HEK293 (cell line): ENCODE measurements around the gene KSR1.
"Not testable (repeated sequence)": the region's sequence is repeated elsewhere in the genome, so short reads cannot be mapped to it uniquely, and the experiment has no call there.

ENCODE experiments used
- CTCF ChIA-PET: fragments of 350-600 bp; formaldehyde crosslinking; extraction: SDS; loops from one replicate; lab custom pipeline; 2021; ENCODE audit warnings: antibody characterized with exemption; lab: Yijun Ruan, JAX
- POLR2A ChIA-PET: fragments of 300-600 bp; formaldehyde crosslinking; extraction: SDS; loops from one replicate; lab custom pipeline; 2020; ENCODE audit warnings: antibody characterized with exemption, inconsistent platforms; lab: Yijun Ruan, JAX
- H3K27ac ChIP-seq: fragments of 200-500 bp; sonication (Bioruptor generic); 2 replicates; pipeline ENCODE4 v1.5.1; 2014; ENCODE audit warnings: low read depth, low read length, control low read depth, inconsistent platforms; ENCODE audit errors: extremely low read depth
- H3K36me3 ChIP-seq, 2 experiments: fragments of 200-500 bp in 1 of 2; sonication (Bioruptor generic) in 1 of 2; 1 replicate in 1 of 2; 2 replicates in 1 of 2; pipeline ENCODE4 v1.5.1; 2014 to 2017; ENCODE audit warnings: inconsistent platforms in 2 of 2, low read length in 2 of 2; ENCODE audit not compliant: control insufficient read depth in 2 of 2, insufficient read depth in 1 of 2
- H3K4me1 ChIP-seq: fragments of 200-500 bp; sonication (Bioruptor generic); 2 replicates; pipeline ENCODE4 v1.5.1; 2014; ENCODE audit warnings: mild to moderate bottlenecking, low read length, inconsistent platforms; ENCODE audit not compliant: control insufficient read depth, insufficient read depth
- H3K4me3 ChIP-seq: 2 replicates; pipeline ENCODE4 v1.5.1; 2011; ENCODE audit warnings: low read depth, mild to moderate bottlenecking, control low read depth, low read length, moderate library complexity
- H3K9me3 ChIP-seq: fragments of 200-500 bp; sonication (Bioruptor generic); 2 replicates; pipeline ENCODE4 v1.5.1; 2014; ENCODE audit warnings: low read depth, low read length, inconsistent platforms; ENCODE audit not compliant: control insufficient read depth, insufficient read depth
- GLI2 ChIP-seq: fragments of 450-650 bp; formaldehyde crosslinking; IDR thresholded peaks from 2 replicates; pipeline ENCODE4; 2017; ENCODE audit warnings: missing biosample characterization, missing genetic modification characterization, low read depth, borderline replicate concordance
- KLF1 ChIP-seq: fragments of 450-650 bp; formaldehyde crosslinking; IDR thresholded peaks from 2 replicates; pipeline ENCODE4 v1.5.1; 2016; ENCODE audit warnings: missing biosample characterization, missing genetic modification characterization
- KLF7 ChIP-seq: fragments of 450-650 bp; formaldehyde crosslinking; IDR thresholded peaks from 2 replicates; pipeline ENCODE4 v1.5.1; 2016; ENCODE audit warnings: missing biosample characterization, missing genetic modification characterization, borderline replicate concordance
- ZFP41 ChIP-seq: fragments of 450-650 bp; formaldehyde crosslinking; IDR thresholded peaks from 2 replicates; pipeline ENCODE4 v1.5.1; 2016; ENCODE audit warnings: missing biosample characterization, missing genetic modification characterization, borderline replicate concordance
- ZNF202 ChIP-seq: fragments of 450-650 bp; formaldehyde crosslinking; IDR thresholded peaks from 2 replicates; pipeline ENCODE4 v1.5.1; 2016; ENCODE audit warnings: missing biosample characterization, missing genetic modification characterization, borderline replicate concordance
- ZNF221 ChIP-seq: fragments of 450-650 bp; formaldehyde crosslinking; IDR thresholded peaks from 2 replicates; pipeline ENCODE4 v1.5.1; 2017; ENCODE audit warnings: missing biosample characterization, missing genetic modification characterization, borderline replicate concordance
- ZNF239 ChIP-seq: fragments of 450-650 bp; formaldehyde crosslinking; IDR thresholded peaks from 2 replicates; pipeline ENCODE4 v1.5.1; 2016; ENCODE audit warnings: missing biosample characterization, missing genetic modification characterization
- ZNF302 ChIP-seq: fragments of 450-650 bp; formaldehyde crosslinking; IDR thresholded peaks from 2 replicates; pipeline ENCODE4 v1.5.1; 2016; ENCODE audit warnings: missing biosample characterization, missing genetic modification characterization, low read depth
- ZNF354C ChIP-seq: fragments of 450-650 bp; formaldehyde crosslinking; IDR thresholded peaks from 2 replicates; pipeline ENCODE4 v1.5.1; 2016; ENCODE audit warnings: missing biosample characterization, missing genetic modification characterization, low read depth, borderline replicate concordance
- ZNF366 ChIP-seq: fragments of 450-650 bp; formaldehyde crosslinking; conservative IDR thresholded peaks from 2 replicates; pipeline ENCODE4 v1.5.1; 2016; ENCODE audit warnings: missing biosample characterization, missing genetic modification characterization
- ZNF426 ChIP-seq: fragments of 450-650 bp; formaldehyde crosslinking; IDR thresholded peaks from 2 replicates; pipeline ENCODE4 v1.5.1; 2017; ENCODE audit warnings: missing biosample characterization, missing genetic modification characterization, mild to moderate bottlenecking, inconsistent platforms, moderate library complexity
- ZNF48 ChIP-seq: fragments of 450-650 bp; formaldehyde crosslinking; IDR thresholded peaks from 2 replicates; pipeline ENCODE4 v1.5.1; 2016; ENCODE audit warnings: missing biosample characterization, missing genetic modification characterization
- ZNF521 ChIP-seq: fragments of 450-650 bp; formaldehyde crosslinking; IDR thresholded peaks from 2 replicates; pipeline ENCODE4 v1.5.1; 2017; ENCODE audit warnings: missing biosample characterization, mild to moderate bottlenecking, missing genetic modification characterization
- ZNF596 ChIP-seq: fragments of 450-650 bp; IDR thresholded peaks from 2 replicates; pipeline ENCODE4 v1.5.0; 2018; ENCODE audit warnings: missing biosample characterization, mild to moderate bottlenecking, missing genetic modification characterization, moderate library complexity
- ZNF707 ChIP-seq: fragments of 450-650 bp; formaldehyde crosslinking; IDR thresholded peaks from 2 replicates; pipeline ENCODE4 v1.5.1; 2016; ENCODE audit warnings: missing biosample characterization, missing genetic modification characterization
- TF ChIP-seq, protein P1 (sequence below): fragments of 450-650 bp; formaldehyde crosslinking; IDR thresholded peaks from 2 replicates; pipeline ENCODE4 v1.5.1; 2016; ENCODE audit warnings: missing biosample characterization, missing genetic modification characterization
- TF ChIP-seq, protein P2 (sequence below): fragments of 450-650 bp; formaldehyde crosslinking; IDR thresholded peaks from 2 replicates; pipeline ENCODE4 v1.5.1; 2016; ENCODE audit warnings: missing biosample characterization, missing genetic modification characterization, borderline replicate concordance
- TF ChIP-seq, protein P3 (sequence below): fragments of 450-650 bp; formaldehyde crosslinking; conservative IDR thresholded peaks from 2 replicates; pipeline ENCODE4 v1.5.1; 2016; ENCODE audit warnings: low read depth, missing biosample characterization, missing genetic modification characterization

Gene KSR1

DNA sequence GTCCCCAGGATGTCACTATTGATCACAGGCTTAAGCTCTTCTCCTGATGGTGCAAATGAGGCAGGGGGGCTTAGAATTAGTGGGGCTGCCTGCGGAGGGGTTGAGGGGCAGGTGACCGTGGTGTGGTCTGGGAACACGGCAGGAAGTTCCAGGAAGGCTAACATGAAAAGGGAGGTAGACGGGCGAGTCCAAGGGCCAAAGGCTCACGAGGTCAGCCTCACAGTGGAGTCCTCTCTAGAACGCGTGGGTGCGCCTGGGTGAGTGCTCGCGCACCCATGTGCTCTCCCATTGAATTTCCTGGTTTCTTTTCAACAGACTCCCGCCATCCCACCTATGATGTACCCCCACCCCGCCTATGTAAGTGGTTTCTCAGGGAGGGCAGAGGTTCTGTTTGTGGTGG, 190.0 kb downstream of the KSR1 start:
- no peak for TF ChIP-seq KLF7 (tag by site-specific recombination)
- TF ChIP-seq, protein P1, sequence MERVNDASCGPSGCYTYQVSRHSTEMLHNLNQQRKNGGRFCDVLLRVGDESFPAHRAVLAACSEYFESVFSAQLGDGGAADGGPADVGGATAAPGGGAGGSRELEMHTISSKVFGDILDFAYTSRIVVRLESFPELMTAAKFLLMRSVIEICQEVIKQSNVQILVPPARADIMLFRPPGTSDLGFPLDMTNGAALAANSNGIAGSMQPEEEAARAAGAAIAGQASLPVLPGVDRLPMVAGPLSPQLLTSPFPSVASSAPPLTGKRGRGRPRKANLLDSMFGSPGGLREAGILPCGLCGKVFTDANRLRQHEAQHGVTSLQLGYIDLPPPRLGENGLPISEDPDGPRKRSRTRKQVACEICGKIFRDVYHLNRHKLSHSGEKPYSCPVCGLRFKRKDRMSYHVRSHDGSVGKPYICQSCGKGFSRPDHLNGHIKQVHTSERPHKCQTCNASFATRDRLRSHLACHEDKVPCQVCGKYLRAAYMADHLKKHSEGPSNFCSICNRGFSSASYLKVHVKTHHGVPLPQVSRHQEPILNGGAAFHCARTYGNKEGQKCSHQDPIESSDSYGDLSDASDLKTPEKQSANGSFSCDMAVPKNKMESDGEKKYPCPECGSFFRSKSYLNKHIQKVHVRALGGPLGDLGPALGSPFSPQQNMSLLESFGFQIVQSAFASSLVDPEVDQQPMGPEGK (tag by site-specific recombination) = no peak
- no peak for TF ChIP-seq ZNF426 (tag by site-specific recombination)
- TF ChIP-seq, protein P2, sequence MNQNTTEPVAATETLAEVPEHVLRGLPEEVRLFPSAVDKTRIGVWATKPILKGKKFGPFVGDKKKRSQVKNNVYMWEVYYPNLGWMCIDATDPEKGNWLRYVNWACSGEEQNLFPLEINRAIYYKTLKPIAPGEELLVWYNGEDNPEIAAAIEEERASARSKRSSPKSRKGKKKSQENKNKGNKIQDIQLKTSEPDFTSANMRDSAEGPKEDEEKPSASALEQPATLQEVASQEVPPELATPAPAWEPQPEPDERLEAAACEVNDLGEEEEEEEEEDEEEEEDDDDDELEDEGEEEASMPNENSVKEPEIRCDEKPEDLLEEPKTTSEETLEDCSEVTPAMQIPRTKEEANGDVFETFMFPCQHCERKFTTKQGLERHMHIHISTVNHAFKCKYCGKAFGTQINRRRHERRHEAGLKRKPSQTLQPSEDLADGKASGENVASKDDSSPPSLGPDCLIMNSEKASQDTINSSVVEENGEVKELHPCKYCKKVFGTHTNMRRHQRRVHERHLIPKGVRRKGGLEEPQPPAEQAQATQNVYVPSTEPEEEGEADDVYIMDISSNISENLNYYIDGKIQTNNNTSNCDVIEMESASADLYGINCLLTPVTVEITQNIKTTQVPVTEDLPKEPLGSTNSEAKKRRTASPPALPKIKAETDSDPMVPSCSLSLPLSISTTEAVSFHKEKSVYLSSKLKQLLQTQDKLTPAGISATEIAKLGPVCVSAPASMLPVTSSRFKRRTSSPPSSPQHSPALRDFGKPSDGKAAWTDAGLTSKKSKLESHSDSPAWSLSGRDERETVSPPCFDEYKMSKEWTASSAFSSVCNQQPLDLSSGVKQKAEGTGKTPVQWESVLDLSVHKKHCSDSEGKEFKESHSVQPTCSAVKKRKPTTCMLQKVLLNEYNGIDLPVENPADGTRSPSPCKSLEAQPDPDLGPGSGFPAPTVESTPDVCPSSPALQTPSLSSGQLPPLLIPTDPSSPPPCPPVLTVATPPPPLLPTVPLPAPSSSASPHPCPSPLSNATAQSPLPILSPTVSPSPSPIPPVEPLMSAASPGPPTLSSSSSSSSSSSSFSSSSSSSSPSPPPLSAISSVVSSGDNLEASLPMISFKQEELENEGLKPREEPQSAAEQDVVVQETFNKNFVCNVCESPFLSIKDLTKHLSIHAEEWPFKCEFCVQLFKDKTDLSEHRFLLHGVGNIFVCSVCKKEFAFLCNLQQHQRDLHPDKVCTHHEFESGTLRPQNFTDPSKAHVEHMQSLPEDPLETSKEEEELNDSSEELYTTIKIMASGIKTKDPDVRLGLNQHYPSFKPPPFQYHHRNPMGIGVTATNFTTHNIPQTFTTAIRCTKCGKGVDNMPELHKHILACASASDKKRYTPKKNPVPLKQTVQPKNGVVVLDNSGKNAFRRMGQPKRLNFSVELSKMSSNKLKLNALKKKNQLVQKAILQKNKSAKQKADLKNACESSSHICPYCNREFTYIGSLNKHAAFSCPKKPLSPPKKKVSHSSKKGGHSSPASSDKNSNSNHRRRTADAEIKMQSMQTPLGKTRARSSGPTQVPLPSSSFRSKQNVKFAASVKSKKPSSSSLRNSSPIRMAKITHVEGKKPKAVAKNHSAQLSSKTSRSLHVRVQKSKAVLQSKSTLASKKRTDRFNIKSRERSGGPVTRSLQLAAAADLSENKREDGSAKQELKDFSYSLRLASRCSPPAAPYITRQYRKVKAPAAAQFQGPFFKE = no peak
- TF ChIP-seq ZNF48 (tag by site-specific recombination) = no peak
- TF ChIP-seq ZNF354C (tag by site-specific recombination) = no peak
- no peak for TF ChIP-seq ZNF521
- no peak for TF ChIP-seq ZFP41
- TF ChIP-seq ZNF239 (tag by site-specific recombination) = no peak
- TF ChIP-seq ZNF202 = no peak
- no peak for TF ChIP-seq ZNF596
- TF ChIP-seq, protein P3, sequence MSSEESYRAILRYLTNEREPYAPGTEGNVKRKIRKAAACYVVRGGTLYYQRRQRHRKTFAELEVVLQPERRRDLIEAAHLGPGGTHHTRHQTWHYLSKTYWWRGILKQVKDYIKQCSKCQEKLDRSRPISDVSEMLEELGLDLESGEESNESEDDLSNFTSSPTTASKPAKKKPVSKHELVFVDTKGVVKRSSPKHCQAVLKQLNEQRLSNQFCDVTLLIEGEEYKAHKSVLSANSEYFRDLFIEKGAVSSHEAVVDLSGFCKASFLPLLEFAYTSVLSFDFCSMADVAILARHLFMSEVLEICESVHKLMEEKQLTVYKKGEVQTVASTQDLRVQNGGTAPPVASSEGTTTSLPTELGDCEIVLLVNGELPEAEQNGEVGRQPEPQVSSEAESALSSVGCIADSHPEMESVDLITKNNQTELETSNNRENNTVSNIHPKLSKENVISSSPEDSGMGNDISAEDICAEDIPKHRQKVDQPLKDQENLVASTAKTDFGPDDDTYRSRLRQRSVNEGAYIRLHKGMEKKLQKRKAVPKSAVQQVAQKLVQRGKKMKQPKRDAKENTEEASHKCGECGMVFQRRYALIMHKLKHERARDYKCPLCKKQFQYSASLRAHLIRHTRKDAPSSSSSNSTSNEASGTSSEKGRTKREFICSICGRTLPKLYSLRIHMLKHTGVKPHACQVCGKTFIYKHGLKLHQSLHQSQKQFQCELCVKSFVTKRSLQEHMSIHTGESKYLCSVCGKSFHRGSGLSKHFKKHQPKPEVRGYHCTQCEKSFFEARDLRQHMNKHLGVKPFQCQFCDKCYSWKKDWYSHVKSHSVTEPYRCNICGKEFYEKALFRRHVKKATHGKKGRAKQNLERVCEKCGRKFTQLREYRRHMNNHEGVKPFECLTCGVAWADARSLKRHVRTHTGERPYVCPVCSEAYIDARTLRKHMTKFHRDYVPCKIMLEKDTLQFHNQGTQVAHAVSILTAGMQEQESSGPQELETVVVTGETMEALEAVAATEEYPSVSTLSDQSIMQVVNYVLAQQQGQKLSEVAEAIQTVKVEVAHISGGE (tag by site-specific recombination) = no peak
- no peak for TF ChIP-seq ZNF221
- TF ChIP-seq, all 188 proteins: peak for 0
- CTCF ChIA-PET = interaction anchor here (0.6 to 11.6 kb wide), 9 partner anchors 8 to 654 kb away, joined by 3 to 267 read pairs (median 4); no protein-coding TSS in a partner anchor

GRCh38 chr17:27647765-27648164, 191.5 kb downstream of the KSR1 start:
- no peak overlapping the region for H3K27ac ChIP-seq
- POLR2A ChIA-PET = interaction anchor here (0.6 kb wide), 1 partner anchor 77 kb away, joined by 3 read pairs; no protein-coding TSS in a partner anchor
- H3K4me1 ChIP-seq = no peaks in the 10 kb centered on the region
- CTCF ChIA-PET = interaction anchor here (0.8 to 11.6 kb wide), 4 partner anchors 24 to 298 kb away, joined by 3 to 278 read pairs (median 135); no protein-coding TSS in a partner anchor
- no peaks in the 10 kb centered on the region for H3K9me3 ChIP-seq
- H3K36me3 ChIP-seq = no peaks in the 10 kb centered on the region
- H3K4me3 ChIP-seq = no peak overlapping the region
- TF ChIP-seq ZNF302 (tag by site-specific recombination) (no peak), KLF1 (tag by site-specific recombination) (peak; percentile 78), ZNF366 (tag by site-specific recombination) (no peak), ZNF707 (tag by site-specific recombination) (no peak), GLI2 (no peak)

More for the DNA sequence above, 190.0 kb downstream of the KSR1 start:
- no peaks in the 10 kb centered on the region for H3K9me3 ChIP-seq
- no peaks in the 10 kb centered on the region for H3K4me1 ChIP-seq
- POLR2A ChIA-PET = no interaction called here
- H3K27ac ChIP-seq = no peak overlapping the region
- H3K36me3 ChIP-seq = no peaks in the 10 kb centered on the region
- H3K4me3 ChIP-seq = no peak overlapping the region

GRCh38 chr17:27649111-27649571, 192.9 kb downstream of the KSR1 start:
- CTCF ChIA-PET = interaction anchor here (11.4 to 11.6 kb wide), 2 partner anchors 40 to 105 kb away, joined by 267 to 278 read pairs; no protein-coding TSS in a partner anchor
- H3K4me3 ChIP-seq, H3K36me3 ChIP-seq, POLR2A ChIA-PET, H3K4me1 ChIP-seq, H3K27ac ChIP-seq, H3K9me3 ChIP-seq: not testable (repeated sequence)
